ENCODE results near the gene BCAM.

BCAM gene

DNA sequence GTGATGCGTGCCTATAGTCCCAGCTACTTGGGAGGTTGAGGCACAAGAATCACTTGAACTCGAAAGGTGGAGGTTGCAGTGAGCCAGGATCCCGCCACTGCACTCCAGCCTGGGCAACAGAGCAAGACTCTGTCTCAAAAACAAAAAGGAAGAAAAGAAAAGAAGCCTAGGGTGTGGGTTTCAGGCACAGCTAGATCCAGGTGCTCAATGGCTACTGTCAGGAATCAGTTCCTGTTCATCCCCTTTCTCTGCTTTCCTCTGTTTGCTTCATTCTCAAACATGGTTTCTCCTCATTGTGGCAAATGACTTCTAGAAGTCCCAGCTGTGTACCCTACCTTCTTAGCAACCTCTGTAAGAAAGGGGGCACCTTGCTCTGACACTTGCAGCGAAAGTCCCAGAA lies 25.4 kb upstream of the BCAM start:
- TF ChIP-seq, protein P1, sequence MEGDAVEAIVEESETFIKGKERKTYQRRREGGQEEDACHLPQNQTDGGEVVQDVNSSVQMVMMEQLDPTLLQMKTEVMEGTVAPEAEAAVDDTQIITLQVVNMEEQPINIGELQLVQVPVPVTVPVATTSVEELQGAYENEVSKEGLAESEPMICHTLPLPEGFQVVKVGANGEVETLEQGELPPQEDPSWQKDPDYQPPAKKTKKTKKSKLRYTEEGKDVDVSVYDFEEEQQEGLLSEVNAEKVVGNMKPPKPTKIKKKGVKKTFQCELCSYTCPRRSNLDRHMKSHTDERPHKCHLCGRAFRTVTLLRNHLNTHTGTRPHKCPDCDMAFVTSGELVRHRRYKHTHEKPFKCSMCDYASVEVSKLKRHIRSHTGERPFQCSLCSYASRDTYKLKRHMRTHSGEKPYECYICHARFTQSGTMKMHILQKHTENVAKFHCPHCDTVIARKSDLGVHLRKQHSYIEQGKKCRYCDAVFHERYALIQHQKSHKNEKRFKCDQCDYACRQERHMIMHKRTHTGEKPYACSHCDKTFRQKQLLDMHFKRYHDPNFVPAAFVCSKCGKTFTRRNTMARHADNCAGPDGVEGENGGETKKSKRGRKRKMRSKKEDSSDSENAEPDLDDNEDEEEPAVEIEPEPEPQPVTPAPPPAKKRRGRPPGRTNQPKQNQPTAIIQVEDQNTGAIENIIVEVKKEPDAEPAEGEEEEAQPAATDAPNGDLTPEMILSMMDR (IDR thresholded peaks at IDR 0.05; ENCODE audit: poor library complexity, severe bottlenecking): no peak
- Histone ChIP-seq H3K9me3 (ENCODE audit: severe bottlenecking) (no peaks in the 10 kb centered on the region), H3K36me3 (ENCODE audit: low read depth) (peaks cover 66% of the 10 kb centered on the region), H3K4me1 (ENCODE audit: insufficient read depth, poor library complexity, severe bottlenecking) (no peaks in the 10 kb centered on the region), H3K27me3 (ENCODE audit: insufficient read depth, poor library complexity, severe bottlenecking) (no peaks in the 10 kb centered on the region), H3K4me3 (ENCODE audit: severe bottlenecking) (no peak overlapping the region), H3K27ac (ENCODE audit: poor library complexity, severe bottlenecking) (no peak overlapping the region)
- DNase-seq (ENCODE audit: low spot score) (no peak), ATAC-seq (ENCODE audit: low read depth) (no peak)

DNA sequence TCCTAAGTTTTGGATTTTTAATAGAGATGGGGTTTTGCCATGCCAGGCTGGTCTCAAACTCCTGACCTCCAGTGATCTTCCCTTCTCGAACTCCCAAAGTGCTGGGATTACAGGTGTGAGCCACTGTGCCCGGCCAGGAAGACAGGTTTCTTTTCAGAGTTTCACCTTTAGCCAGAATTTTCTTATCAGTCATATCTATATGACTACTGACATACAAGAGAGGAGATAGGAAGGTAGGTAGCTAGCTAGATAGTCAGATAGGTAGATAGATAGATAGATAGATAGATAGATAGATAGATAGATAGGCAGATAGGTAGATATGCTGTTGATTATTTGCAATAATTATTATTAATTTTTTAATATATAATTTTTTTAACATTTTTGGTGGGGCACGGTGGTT lies 23.6 kb upstream of the BCAM start:
- Histone ChIP-seq H3K4me1 (ENCODE audit: insufficient read depth, poor library complexity, severe bottlenecking) (no peaks in the 10 kb centered on the region), H3K9me3 (ENCODE audit: severe bottlenecking) (no peaks in the 10 kb centered on the region), H3K27me3 (ENCODE audit: insufficient read depth, poor library complexity, severe bottlenecking) (no peaks in the 10 kb centered on the region), H3K4me3 (ENCODE audit: severe bottlenecking) (no peak overlapping the region), H3K36me3 (ENCODE audit: low read depth) (peaks cover 79% of the 10 kb centered on the region), H3K27ac (ENCODE audit: poor library complexity, severe bottlenecking) (no peak overlapping the region)
- ATAC-seq (ENCODE audit: low read depth): no peak
- TF ChIP-seq, protein P1 (IDR thresholded peaks at IDR 0.05; ENCODE audit: poor library complexity, severe bottlenecking): no peak
- no peak for DNase-seq (ENCODE audit: low spot score)

DNA sequence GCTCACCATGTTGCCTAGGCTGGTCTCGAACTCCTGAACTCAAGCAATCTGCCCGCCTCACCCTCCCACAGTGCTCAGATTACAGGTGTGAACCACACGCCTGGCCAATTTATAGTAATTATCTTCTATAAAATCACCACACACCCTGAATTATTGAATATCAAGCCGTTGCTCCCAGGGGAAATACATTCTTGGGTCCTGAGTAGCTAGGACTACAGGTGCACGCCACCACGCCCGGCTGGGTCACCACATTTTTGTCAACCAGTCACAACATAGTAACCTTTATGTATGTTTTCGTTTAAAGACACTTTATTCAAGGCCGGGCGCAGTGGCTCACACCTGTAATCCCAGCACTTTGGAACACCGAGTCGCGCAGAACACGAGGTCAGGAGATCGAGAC lies 22.9 kb upstream of the BCAM start:
- H3K36me3 ChIP-seq (ENCODE audit: low read depth): peaks cover 81% of the 10 kb centered on the region
- no peak overlapping the region for H3K4me3 ChIP-seq (ENCODE audit: severe bottlenecking)
- H3K9me3 ChIP-seq (ENCODE audit: severe bottlenecking): no peaks in the 10 kb centered on the region
- no peaks in the 10 kb centered on the region for H3K27me3 ChIP-seq (ENCODE audit: insufficient read depth, poor library complexity, severe bottlenecking)
- DNase-seq (ENCODE audit: low spot score) (no peak), ATAC-seq (ENCODE audit: low read depth) (no peak)
- no peak overlapping the region for H3K27ac ChIP-seq (ENCODE audit: poor library complexity, severe bottlenecking)
- H3K4me1 ChIP-seq (ENCODE audit: insufficient read depth, poor library complexity, severe bottlenecking): no peaks in the 10 kb centered on the region
- TF ChIP-seq, protein P1 (IDR thresholded peaks at IDR 0.05; ENCODE audit: poor library complexity, severe bottlenecking): no peak

DNA sequence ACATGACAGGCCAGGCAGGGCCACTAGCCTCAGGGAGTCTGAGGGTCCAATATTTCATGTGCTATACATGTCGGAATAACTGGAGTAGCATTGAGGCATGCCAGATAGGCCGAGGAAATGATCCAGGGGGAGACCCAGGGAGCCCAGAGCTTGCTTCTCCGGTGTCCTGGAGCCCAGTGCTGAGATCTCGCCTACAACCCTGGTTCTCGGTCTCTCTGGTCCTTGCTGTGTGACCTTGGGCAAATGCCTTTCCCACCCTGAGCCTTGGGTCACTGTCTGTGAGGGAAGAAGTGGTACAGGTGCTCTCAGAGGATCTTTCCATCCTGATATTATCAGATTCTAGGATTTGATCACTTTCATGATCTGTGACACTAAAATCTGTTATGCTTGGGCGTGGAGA lies 19.9 kb upstream of the BCAM start:
- DNase-seq (ENCODE audit: low spot score) (no peak), ATAC-seq (ENCODE audit: low read depth) (no peak)
- Histone ChIP-seq H3K9me3 (ENCODE audit: severe bottlenecking) (no peaks in the 10 kb centered on the region), H3K36me3 (ENCODE audit: low read depth) (peaks cover 95% of the 10 kb centered on the region), H3K27me3 (ENCODE audit: insufficient read depth, poor library complexity, severe bottlenecking) (no peaks in the 10 kb centered on the region), H3K27ac (ENCODE audit: poor library complexity, severe bottlenecking) (no peak overlapping the region), H3K4me3 (ENCODE audit: severe bottlenecking) (no peak overlapping the region), H3K4me1 (ENCODE audit: insufficient read depth, poor library complexity, severe bottlenecking) (no peaks in the 10 kb centered on the region)
- TF ChIP-seq, protein P1 (IDR thresholded peaks at IDR 0.05; ENCODE audit: poor library complexity, severe bottlenecking): no peak

DNA sequence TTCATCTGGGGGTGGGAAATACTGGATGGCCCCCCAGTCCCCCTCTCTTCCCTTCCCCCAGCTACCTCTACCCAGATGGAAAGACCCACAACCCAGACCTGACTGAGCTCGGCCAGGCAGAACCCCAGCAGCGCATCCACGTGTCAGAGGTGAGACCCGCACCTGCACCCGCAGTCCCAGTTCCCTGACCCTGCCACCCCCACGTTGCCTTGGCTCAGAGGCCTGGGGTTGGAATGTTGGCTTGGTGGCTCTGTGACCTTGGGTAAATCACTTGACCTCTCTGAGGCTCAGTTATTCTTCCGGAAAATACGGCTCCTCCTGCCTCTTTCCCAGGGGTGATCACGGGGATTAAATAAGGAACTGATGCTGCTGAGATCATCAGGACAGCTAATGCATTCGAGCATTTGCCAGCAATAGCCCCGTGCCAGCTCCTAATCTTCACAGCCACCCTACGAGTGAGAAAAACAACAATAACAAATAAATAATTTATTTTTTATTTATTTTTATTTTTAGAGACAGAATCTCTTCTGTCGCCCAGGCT lies 18.9 kb upstream of the BCAM start:
- Histone ChIP-seq H3K27me3 (ENCODE audit: insufficient read depth, poor library complexity, severe bottlenecking) (no peaks in the 10 kb centered on the region), H3K27ac (ENCODE audit: poor library complexity, severe bottlenecking) (no peak overlapping the region), H3K36me3 (ENCODE audit: low read depth) (peaks cover 87% of the 10 kb centered on the region), H3K4me3 (ENCODE audit: severe bottlenecking) (no peak overlapping the region), H3K9me3 (ENCODE audit: severe bottlenecking) (no peaks in the 10 kb centered on the region), H3K4me1 (ENCODE audit: insufficient read depth, poor library complexity, severe bottlenecking) (no peaks in the 10 kb centered on the region)
- ATAC-seq (ENCODE audit: low read depth) (no peak), DNase-seq (ENCODE audit: low spot score) (no peak)
- TF ChIP-seq, protein P1 (IDR thresholded peaks at IDR 0.05; ENCODE audit: poor library complexity, severe bottlenecking): no peak

Measured in RWPE2 (cell line).